DMS53 treated with DMSO at 0.1 percent for 48 hours (cell line): ENCODE results near the gene ARFGEF3.

Source experiments
- DNase-seq: peaks from one replicate; lab custom pipeline; 2025; ENCODE audit not compliant: unreplicated experiment; lab: John Stamatoyannopoulos, UW

Gene ARFGEF3

DNA sequence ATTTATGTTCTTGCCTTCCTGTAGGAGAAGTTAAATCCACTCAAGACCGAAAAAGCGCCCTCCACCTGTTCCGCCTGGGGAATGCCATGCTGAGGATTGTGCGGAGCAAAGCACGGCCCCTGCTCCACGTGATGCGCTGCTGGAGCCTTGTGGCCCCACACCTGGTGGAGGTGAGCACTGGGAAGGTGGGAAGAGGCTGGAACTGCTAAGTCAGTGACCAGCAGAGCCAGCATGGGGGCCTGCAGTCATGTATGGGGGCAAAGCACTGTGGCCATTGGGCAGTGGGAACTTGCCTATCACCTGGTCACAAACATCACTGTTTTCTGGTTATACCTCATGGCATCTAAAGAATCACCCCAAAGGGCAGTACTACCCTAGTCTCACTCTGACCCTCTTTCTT is 135.0 kb downstream of the ARFGEF3 start:
- DNase-seq, result no peak

DNA sequence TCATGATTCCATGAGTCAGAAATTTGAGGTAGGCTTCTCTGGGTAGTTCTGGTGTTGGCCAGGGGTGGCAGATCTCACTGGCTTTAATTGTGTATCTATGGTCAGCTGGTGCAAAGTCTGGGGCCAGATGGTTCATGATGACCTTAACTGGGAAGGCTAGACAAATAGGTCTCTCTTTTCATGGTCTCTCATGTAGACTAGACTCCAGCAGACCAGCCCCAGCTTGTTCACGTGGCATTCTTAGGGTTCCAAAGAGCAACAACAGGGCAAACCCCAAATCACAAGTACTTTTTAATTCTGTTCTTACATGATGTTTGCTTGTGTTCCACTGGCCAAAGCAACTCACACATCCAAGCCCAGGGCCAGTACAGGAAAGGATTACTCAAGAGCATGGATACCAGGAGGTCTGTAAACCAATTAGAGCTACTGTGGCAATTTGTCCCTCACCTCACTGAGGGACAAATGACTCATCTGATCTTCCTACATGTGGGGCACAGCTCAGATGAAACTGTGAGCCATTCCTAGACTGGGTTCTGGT is 136.1 kb downstream of the ARFGEF3 start:
- no peak for DNase-seq

DNA sequence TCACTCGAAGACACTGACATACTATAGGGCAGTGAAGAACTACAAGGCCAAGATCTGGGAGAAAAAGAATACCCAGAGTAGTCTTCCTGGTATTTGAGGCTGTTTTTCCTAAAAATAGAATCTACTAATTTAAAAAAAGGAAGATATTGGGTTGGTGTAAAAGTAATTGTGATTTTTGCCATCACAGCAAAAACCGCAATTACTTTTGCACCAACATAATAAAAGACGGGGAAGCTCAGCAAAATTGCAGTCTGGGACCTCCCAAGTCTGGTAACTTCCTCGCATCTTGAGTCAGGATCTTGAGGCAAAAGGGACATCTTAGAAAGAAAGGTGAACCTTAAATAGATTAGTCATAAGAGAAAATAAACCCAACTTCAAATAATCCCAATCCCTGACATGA is 138.7 kb downstream of the ARFGEF3 start:
- no peak for DNase-seq

DNA sequence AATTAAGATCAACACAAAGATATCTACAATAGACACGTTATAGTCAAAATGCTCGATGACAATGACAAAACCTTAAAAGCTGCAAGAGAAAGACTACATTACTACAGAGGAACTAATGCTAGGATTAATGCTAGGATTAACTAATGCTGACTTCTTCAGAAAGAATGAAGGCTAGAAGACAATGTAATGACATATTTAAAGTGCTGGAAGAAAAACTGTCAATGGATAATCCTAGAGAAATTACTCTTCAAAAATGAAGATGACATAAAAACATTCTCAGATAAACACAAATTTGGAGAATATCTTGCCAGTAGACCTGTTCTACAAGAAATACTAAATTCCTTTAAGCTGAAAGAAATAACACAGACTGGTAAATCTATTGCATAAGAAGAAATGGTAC is 140.8 kb downstream of the ARFGEF3 start:
- DNase-seq, result no peak

DNA sequence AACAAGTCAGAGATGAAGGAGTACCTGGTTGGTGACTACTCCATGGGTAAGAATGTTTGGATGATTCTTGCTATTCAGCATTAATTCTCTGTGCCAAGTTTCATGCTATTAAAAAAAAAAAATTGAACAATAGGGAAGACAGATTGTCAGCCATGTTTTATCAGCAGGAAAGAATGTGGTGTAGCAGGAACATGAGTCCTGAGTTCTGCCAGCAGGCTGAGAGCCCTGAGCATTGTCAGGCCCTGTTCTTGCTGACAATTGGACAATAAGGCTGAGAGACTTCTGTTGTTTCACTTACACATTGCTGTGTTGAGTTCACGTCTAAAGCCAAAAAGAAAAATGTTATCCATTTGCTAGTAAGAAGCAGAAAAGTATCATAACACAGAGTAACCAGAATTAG is 145.6 kb downstream of the ARFGEF3 start:
- DNase-seq, result no peak

DNA sequence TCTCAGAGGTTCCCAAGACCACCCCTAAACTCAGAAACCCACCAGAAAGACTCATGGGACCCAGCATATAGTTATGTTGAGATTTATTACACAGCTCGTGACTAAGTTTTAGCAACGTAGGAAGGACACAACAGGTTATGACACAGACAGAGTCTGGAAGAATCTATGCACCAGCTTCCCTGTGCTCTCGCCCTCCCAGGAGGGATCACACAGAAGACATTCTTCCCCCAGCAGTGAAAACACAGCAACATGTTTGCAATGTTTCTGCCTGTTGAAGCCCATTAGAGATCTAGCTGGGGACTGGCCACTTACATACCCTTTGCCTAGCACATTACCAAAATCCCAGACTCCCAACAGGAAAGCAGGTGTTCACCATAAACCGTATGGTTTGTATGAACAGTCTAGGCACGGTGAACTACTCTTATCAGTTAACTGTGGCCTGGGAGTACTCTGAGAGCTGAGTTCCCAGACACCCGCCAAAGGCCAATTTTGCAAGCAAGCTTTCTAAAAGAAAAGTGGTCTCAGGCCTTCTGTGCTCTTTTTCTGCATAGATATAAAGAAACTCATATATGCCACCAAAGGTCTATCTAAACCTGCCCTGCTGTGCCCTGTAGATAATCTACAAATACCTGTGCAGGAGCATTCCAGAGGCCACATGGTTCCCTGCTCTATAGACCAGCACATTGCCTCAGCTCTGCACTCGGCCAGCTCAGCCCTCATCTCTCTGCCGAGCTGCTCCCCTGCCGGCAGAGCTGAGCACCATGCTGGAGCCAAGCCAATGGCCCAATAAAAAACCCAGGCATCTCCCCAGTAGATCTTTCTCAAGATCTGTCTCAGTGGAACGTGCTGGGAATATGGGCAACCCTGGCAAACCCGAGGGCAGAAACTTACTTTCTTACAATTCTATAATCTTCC is 146.3 kb downstream of the ARFGEF3 start:
- no peak for DNase-seq

DNA sequence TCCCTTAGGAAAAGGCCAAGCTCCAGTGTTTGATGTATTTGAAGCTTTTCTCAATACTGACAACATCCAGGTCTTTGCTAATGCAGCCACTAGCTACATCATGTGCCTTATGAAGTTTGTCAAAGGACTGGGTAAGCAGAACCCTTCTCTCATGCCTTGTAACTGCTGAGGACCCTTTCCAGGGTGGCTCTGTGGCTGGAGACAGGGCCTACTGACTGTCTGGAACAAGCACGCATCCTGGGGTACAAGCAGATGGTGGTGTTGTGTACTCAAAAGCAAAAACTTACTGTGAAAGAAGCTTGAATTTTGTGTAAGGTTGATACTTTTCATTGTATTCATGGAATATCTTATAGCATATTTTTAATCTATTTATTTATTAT is 147.0 kb downstream of the ARFGEF3 start:
- DNase-seq, result no peak

DNA sequence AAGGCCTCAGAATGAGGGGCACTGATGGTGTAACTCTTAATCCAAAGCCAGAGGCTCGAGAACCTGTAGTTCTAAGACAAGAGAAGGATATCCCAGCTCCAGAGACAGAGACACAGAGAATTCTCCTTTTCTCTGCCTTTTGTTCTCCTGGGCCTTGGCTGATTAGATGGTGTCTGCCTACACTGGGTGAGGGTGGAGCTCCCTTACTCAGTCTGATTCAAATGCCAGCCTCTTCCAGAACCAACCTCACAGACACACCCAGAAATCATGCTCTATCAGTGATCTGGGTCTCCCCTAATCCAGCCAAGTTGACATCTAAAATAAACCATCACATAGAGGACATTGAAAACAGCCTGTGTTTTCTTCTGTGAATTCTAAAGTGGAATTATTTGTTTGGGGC is 148.0 kb downstream of the ARFGEF3 start:
- DNase-seq, result no peak

DNA sequence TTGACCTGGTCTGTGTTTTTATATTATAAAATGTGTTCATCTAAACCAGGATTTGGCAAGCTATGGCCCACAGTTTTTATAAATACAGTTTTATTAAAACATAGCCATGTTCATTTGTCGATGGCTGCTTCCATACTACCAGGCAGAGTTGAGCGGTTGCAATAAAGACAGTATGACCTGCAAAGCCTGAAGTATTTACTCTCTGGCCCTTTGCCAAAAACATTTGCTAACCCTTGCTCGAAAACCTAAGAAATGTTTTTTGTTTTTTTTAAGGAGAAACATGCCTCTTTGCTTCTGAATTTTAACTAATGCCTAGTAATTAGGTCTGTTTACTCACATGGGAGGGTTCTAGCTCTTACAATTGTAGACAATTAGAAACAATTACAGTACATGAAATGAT is 148.6 kb downstream of the ARFGEF3 start:
- peak; percentile 2 for DNase-seq

DNA sequence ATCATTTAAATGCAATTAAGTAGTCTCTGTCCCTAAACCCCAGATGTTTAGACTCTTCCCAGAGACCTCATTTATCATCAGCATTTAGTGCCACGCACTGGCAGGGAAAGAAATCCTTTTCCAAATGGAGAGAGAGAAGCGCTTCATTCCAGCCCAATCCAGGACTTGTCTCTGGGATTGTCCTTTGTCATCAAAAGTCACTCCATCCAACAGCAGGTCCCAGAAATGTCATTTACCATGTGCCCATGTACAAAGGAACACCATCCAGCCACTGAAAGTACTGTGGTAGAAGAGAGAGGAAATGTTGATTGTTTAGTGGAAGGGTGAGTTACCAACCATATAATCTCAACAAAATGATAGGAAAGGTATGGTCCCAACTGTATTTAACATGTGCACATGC is 149.1 kb downstream of the ARFGEF3 start:
- no peak for DNase-seq

DNA sequence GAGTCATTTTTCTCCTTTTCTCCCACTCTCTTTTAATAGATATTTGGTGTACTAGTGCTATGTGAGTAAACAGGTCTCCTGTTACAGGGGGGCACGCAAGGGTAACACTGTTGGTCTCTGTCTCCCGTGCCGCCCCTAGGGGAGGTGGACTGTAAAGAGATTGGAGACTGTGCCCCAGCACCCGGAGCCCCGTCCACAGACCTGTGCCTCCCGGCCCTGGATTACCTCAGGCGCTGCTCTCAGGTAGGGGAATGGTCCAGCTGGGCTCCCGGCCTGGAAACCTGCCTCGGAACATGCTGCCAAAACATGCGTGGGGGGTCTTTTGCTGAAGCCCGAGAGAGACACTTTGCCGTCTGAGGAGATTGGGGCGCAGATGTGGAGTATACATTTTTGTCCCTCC is 149.5 kb downstream of the ARFGEF3 start:
- DNase-seq, result no peak

DNA sequence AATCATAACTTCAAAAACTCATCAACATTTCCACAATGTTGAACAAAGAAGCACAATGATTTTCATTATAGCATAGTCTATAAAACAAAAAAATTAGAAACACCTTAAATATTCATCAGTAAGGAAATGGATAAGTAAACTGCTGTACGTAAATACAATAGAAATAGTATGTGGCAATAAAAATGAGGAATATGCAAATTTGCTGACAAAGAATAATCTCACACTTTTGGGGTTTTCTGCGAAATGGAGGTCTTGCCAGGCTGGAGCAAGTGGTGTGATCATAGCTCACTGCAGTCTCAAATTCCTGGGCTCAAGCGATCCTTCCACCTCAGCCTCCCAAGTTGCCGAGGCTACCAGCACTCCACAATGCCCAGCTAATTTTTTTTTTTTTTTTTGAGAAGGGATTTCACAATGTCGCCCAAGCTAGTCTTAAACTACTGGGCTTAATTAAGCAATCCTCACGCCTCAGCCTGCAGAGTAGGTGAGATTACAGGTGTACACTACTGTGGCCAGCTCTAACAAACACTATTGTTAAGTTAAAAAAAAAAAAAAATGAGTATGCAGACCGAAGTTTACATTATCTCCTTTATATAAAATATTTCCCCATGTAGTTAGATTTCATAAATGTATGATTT is 157.1 kb downstream of the ARFGEF3 start:
- no peak for DNase-seq

DNA sequence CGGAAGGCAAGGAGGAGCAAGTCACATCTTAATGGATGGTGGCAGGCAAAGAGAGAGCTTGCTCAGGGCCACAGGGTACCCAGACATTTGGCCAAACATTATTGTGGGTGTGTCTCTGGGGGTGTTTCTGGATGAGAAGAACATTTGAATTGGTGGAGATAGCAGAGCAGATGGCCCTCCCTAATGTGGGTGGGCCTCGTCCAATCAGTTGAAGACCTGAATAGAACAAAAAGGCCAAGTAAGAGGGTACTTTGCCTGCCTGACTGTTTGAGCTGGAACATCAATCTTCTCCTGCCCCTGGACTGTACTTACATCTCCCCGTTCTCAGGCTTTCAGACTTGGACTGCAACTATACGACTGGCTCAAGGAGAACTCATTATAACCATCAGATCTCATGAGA is 160.2 kb downstream of the ARFGEF3 start:
- DNase-seq, result no peak

DNA sequence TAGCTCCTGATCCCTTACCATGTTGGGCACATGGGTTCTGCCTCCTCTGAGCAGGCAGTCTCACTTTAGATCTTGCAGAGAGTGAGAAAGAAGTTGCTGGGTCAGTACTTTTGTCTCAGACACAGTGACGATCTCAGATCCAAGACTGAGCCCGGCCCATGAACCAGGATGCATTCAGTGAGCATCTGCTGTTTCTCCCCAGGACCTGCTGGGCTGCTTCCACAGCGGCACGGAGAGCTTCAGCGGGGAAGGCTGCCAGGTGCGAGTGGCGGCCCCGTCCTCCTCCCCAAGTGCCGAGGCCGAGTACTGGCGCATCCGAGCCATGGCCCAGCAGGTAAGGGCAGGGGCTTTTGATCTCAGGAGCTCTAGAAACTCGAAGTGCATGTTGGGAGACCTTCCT is 162.1 kb downstream of the ARFGEF3 start:
- no peak for DNase-seq

DNA sequence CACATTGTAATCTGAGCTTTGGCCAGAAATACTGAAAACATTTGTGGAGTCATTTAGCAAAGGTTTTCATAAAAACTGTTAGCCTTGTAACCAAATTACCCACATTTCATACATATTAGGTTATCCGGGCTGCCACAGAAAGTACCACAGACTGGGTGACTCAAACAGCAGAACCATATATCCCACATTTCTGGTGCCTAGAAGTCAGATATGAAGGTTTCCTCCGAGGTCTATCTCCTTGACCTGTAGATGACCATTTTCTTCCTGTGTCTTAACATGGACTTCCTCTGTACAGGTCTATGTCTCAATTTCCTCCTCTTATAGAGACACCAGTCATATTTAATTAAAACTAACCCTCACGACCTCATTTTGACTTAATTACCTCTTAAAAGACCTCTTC is 166.5 kb downstream of the ARFGEF3 start:
- DNase-seq, result no peak

DNA sequence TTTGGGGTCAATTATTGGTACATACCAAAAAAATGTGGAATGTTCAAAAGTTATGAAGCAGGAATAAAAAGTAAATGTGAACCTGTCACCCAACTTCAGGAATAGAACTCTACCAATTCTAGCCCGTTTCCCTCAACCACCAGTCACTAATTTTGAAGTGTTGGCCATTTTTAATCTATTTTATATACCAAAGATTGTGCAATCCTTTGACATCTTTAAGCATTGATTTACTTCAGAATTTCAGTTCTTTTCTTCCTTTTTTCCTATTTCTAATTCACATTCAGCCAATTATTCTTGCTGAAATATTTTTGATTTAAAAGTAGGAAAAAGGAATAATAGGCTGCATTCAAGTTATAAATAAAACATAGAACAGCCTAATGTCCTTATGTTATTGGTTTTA is 169.0 kb downstream of the ARFGEF3 start:
- DNase-seq, result no peak

DNA sequence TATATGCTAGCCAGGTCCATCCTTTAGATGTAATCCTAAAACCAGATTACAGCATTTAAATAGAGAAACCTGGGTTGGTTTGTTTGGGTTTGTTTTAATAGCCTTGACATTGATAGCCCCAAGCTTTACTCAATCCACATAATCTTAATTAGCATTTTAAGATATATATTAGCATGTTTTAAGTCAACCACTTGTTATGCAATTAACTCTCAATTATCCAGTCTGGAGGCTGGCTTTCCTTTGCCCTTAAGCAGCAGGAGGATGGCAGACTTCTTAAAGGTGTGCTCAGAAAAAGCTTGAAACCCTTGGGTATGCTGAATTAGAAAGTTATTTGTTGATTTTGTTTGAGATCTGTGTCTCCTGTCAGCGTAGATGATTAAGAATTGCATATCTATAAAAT is 169.7 kb downstream of the ARFGEF3 start:
- no peak for DNase-seq

DNA sequence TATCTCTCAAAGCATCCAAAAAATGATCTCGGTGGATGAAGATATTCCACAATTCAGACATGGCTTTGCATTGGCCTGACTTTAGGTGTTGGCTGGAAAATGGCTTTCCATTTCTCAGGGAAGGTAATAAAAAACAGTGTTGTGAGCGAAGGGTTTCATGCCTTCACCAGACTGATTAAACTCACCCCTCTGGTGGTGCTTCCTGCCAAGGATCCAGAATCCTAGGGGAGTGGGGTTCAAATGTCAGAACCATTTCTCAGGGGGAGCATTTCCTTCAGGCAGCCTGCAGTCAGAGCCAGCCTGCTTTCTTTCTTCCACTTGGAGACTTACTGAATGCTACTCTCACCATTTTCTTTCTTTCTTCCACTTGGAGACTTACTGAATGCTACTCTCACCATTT is 170.2 kb downstream of the ARFGEF3 start:
- no peak for DNase-seq

DNA sequence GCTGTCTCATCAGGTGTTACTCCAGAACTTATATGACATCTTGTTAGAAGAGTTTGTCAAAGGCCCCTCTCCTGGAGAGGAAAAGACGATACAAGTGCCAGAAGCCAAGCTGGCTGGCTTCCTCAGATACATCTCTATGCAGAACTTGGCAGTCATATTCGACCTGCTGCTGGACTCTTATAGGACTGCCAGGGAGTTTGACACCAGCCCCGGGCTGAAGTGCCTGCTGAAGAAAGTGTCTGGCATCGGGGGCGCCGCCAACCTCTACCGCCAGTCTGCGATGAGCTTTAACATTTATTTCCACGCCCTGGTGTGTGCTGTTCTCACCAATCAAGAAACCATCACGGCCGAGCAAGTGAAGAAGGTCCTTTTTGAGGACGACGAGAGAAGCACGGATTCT is 172.3 kb downstream of the ARFGEF3 start:
- no peak for DNase-seq

DNA sequence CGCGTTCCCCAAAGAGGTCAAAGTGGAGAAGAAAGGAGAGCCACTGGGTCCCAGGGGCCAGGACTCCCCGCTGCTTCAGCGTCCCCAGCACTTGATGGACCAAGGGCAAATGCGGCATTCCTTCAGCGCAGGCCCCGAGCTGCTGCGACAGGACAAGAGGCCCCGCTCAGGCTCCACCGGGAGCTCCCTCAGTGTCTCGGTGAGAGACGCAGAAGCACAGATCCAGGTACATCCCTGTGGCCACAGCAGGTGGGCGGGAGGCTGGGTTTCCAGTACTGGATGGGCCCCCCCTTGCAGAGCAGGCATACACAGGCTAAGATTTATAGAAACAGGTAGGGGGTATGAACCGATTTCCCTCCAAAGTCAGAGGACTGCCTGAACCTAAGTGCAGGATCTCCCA is 173.2 kb downstream of the ARFGEF3 start:
- DNase-seq, result no peak

DNA sequence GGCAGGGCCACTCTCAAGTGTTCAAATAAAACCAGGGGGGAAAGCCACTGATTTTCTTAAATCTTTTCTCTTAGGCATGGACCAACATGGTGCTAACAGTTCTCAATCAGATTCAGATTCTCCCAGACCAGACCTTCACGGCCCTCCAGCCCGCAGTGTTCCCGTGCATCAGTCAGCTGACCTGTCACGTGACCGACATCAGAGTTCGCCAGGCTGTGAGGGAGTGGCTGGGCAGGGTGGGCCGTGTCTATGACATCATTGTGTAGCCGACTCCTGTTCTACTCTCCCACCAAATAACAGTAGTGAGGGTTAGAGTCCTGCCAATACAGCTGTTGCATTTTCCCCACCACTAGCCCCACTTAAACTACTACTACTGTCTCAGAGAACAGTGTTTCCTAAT is 174.5 kb downstream of the ARFGEF3 start:
- DNase-seq, result no peak

DNA sequence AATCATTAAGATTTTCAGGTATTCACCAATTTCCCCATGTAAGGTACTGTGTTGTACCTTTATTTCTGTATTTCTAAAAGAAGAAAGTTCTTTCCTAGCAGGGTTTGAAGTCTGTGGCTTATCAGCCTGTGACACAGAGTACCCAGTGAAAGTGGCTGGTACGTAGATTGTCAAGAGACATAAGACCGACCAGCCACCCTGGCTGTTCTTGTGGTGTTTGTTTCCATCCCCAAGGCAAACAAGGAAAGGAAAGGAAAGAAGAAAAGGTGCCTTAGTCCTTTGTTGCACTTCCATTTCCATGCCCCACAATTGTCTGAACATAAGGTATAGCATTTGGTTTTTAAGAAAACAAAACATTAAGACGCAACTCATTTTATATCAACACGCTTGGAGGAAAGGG is 175.3 kb downstream of the ARFGEF3 start:
- DNase-seq, result no peak
